ENCODE results near the gene ADAM33.

ADAM33 gene

GRCh38 chr20:3630429-3630828, 51.4 kb downstream of the ADAM33 start:
- DNase-seq = no peak
- in situ Hi-C loops (cut with HindIII; ENCODE audit: low pct_ligation_motif_present, low pct_unique_long_range_greater_than_20kb, low sequenced_read_pairs) = no loop called here

- in situ Hi-C loops (cut with HindIII; ENCODE audit: low pct_ligation_motif_present, low pct_unique_long_range_greater_than_20kb, low sequenced_read_pairs) = no loop called here
- DNase-seq = no peak
Measured at GRCh38 chr20:3629893-3630292, 51.9 kb downstream of the ADAM33 start.

GRCh38 chr20:3628502-3629314, 53.1 kb downstream of the ADAM33 start:
- DNase-seq = no peak

GRCh38 chr20:3627476-3627875, 54.3 kb downstream of the ADAM33 start:
- in situ Hi-C loops (cut with HindIII; ENCODE audit: low pct_ligation_motif_present, low pct_unique_long_range_greater_than_20kb, low sequenced_read_pairs) = no loop called here
- DNase-seq = no peak

More at GRCh38 chr20:3628502-3629314, 53.1 kb downstream of the ADAM33 start:
- in situ Hi-C loops (cut with HindIII; ENCODE audit: low pct_ligation_motif_present, low pct_unique_long_range_greater_than_20kb, low sequenced_read_pairs) = no loop called here

GRCh38 chr20:3622406-3622805, 59.4 kb downstream of the ADAM33 start:
- in situ Hi-C loops (cut with HindIII; ENCODE audit: low pct_ligation_motif_present, low pct_unique_long_range_greater_than_20kb, low sequenced_read_pairs) = no loop called here
- DNase-seq = no peak

DNA sequence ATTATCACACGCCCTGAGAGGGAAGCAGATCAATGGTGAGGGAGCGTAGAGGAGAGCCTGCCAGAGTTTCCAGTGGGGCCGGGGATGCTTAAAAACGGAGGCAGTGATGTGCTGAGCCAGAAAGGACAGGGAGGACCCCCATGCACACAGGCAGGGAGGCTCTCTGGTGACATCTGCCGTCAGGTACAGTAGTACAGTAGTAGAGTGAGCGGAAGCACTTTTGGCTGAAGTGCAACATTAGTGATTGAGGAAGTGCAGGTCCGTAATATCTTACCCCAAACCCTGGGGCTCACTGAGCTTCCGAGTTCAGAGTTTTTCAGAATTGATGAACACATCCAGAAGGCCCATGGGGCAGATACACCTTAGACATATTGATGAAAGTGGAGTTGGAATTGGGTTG, 60.7 kb downstream of the ADAM33 start:
- no peak for DNase-seq
- in situ Hi-C loops (cut with HindIII; ENCODE audit: low pct_ligation_motif_present, low pct_unique_long_range_greater_than_20kb, low sequenced_read_pairs) = no loop called here
